ENCODE results near the gene ABCC10.

The ABCC10 gene

DNA sequence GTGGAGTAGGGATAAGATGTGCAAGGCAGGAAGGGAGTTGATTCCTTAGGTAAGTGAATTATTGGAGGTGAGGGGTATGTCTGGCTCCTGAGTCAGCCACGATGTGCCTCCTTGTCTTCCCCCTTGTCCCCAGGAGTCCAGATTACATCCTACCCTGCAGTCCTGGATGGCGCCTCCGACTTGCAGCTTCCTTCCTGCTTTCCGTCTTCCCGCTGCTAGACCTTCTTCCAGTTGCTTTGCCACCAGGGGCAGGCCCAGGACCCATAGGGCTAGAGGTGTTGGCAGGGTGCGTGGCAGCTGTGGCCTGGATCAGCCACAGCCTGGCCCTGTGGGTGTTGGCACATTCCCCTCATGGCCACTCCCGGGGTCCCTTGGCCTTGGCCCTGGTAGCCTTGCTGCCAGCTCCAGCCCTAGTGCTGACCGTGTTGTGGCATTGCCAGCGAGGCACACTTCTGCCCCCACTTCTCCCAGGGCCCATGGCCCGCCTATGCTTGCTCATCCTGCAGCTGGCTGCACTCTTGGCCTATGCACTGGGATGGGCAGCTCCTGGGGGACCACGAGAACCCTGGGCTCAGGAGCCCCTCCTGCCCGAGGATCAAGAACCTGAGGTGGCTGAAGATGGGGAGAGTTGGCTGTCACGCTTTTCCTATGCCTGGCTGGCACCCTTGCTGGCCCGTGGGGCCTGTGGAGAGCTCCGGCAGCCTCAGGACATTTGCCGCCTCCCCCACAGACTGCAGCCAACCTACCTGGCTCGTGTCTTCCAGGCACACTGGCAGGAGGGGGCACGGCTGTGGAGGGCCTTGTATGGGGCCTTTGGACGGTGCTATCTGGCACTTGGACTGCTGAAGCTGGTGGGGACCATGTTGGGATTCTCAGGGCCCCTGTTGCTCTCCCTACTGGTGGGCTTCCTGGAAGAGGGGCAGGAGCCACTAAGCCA lies 4.9 kb downstream of the ABCC10 start:
- H3K4me3 ChIP-seq (ENCODE audit: low read depth, low read length), result no peak overlapping the region
- TF ChIP-seq, protein P1, sequence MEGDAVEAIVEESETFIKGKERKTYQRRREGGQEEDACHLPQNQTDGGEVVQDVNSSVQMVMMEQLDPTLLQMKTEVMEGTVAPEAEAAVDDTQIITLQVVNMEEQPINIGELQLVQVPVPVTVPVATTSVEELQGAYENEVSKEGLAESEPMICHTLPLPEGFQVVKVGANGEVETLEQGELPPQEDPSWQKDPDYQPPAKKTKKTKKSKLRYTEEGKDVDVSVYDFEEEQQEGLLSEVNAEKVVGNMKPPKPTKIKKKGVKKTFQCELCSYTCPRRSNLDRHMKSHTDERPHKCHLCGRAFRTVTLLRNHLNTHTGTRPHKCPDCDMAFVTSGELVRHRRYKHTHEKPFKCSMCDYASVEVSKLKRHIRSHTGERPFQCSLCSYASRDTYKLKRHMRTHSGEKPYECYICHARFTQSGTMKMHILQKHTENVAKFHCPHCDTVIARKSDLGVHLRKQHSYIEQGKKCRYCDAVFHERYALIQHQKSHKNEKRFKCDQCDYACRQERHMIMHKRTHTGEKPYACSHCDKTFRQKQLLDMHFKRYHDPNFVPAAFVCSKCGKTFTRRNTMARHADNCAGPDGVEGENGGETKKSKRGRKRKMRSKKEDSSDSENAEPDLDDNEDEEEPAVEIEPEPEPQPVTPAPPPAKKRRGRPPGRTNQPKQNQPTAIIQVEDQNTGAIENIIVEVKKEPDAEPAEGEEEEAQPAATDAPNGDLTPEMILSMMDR (IDR thresholded peaks at IDR 0.05; ENCODE audit: low read depth, low read length), result no peak

DNA sequence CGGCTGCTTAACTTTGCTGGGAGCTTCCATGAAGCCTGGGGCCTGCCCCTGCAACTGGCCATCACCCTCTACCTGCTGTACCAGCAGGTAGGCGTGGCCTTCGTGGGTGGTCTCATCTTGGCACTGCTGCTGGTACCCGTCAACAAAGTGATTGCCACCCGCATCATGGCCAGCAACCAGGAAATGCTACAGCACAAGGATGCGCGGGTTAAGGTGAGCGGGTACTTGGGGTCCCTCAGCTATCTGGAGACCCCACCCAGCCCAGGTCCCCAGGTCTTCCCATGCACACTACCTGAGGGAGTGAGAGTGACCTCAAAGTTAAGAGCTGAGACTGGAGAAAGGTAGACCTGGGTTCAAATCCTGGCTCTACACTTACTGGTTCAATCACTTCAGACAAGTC lies 5.8 kb downstream of the ABCC10 start:
- TF ChIP-seq, protein P1 (IDR thresholded peaks at IDR 0.05; ENCODE audit: low read depth, low read length), result no peak
- H3K4me3 ChIP-seq (ENCODE audit: low read depth, low read length), result no peak overlapping the region

DNA sequence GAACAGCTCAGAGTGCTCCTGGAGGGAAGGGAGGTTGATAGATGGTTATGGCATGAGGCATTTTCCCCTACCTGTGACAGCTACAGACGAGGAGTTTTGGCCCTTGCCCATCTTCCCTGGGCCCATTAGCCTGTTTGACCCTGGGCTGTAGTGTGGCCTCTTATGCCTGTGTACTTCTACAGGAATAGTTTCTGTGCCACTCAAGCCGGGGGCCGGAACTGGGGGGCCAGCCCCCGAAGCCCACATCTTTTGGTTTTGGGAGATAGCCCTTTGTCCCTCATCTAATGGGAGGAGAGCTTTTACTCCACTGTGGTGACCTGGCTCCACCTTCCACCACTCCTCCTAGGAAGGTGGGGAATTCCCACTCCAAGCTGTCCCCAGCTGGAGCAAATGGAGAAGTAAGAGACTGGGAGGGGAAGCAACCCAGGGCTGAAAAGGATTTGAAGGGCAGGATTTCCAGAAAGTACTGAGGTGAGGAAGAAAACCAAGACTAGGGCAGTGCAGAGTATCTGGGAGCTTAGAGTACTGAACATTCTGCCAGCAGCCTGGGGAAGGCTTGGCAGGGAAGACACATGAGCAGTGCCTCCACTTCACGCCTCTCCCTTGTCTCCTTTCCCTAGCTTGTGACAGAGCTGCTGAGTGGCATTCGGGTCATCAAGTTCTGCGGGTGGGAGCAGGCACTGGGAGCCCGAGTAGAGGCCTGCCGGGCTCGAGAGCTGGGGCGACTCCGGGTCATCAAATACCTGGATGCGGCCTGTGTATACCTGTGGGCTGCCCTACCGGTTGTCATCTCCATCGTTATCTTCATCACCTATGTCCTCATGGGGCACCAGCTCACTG lies 6.9 kb downstream of the ABCC10 start:
- H3K4me3 ChIP-seq (ENCODE audit: low read depth, low read length), result no peak overlapping the region
- TF ChIP-seq, protein P1 (IDR thresholded peaks at IDR 0.05; ENCODE audit: low read depth, low read length), result no peak

DNA sequence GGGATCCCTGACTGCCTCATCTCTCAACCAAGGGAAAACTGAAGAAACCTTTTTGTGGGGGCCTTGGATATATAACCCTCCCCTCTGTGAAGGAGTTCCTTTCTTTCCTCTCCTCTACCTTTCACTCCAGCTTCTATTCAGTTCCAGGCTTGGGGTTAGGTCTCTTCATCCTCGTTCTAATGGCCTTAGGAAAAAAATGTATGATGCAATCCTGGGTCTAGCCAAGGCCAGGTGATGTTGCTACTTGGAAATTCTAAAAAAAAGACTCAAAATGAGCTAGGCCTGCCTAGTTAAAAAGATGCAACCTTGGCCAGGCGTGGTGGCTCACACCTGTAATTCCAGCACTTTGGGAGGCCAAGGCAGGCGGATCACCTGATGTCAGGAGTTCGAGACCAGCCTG lies 7.6 kb downstream of the ABCC10 start:
- TF ChIP-seq, protein P1 (IDR thresholded peaks at IDR 0.05; ENCODE audit: low read depth, low read length), result no peak
- H3K4me3 ChIP-seq (ENCODE audit: low read depth, low read length), result no peak overlapping the region

DNA sequence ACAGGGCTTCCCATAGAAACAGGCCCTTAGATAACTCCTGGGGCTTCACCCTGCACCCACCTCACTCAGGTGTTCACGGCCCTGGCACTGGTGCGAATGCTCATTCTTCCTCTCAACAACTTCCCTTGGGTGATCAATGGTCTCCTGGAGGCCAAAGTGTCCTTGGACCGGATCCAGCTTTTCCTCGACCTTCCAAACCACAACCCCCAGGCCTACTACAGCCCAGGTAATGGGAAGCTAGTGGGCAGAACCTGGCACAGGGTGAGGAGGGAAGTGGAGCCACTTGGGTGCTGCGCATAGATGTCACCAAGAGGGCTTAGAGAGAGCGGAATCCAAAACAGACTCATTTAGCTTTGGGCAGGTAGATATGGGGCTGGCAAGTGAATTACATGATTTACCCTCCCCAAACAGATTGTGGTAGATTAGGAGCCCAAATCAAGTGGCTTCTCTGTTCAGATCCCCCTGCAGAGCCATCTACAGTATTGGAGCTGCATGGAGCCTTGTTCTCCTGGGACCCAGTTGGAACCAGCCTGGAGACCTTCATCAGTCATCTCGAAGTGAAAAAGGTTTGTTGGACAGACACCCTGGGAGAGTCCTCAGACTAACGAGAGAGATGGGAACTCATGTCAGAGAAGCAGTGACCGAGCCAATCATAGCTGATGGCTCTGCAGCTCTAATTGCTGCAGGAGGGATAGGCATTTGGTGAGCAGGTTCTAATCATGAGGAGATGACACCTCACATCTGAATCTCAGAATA lies 8.5 kb downstream of the ABCC10 start:
- H3K4me3 ChIP-seq (ENCODE audit: low read depth, low read length), result no peak overlapping the region
- TF ChIP-seq, protein P1 (IDR thresholded peaks at IDR 0.05; ENCODE audit: low read depth, low read length), result no peak

DNA sequence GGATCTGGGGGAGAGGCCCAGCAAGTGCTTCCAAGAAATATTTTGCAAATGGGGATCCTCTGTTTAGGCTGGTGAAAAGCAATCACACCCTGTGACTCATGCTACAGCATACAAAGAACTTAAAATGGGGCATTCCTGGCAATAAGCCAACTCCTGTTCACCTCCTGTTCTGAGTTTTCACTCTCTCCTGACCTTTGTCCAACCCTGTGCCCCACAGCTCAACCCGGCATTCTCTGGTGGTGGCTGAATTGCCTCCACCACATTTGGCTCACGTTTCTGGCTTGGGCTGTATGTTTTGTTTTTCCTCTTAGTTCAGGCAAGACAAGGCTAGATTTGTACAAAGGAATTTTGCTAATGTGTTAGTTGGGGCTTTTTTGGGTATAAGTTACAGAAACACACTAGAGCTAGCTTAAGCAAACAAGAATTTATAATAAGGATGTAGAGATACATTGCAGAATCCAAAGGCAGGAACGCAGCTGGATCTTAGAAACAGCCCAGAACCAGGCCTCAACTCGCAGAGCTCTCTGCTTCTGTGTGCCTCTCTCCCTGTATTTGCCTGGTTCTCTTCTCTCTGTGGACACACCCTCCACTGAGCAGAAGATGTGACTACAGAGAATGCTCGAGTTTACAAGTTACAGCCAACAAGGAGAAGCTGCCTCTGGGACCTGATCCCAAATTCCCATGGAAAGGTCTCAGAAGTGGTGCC lies 9.4 kb downstream of the ABCC10 start:
- H3K4me3 ChIP-seq (ENCODE audit: low read depth, low read length), result no peak overlapping the region
- TF ChIP-seq, protein P1 (IDR thresholded peaks at IDR 0.05; ENCODE audit: low read depth, low read length), result no peak

All from WI38 (cell line).